Immature natural killer cell (primary cell): ENCODE data around the gene ACOT7. TPM values are rescaled to one million over a fixed set of nuclear protein-coding genes. Genes with fewer than 3 reads are reported as not detected.
A peak's percentile ranks its signal among the peaks of the same experiment; 100 is the strongest.

ENCODE experiments used
- DNase-seq, 3 donors: peaks; one replicate each; pipeline ENCODE4 v3.0.0; 2022; ENCODE audit warnings: mixed read lengths in 1 of 3
- H3K27ac Mint-ChIP-seq, 6 donors: one replicate each; pipeline ENCODE4 v1.8.0; 2020; ENCODE audit warnings: mixed read lengths in 6 of 6, mild to moderate bottlenecking in 5 of 6, inconsistent platforms in 4 of 6, moderate library complexity in 3 of 6
- H3K27me3 Mint-ChIP-seq, 3 donors: one replicate each; pipeline ENCODE4 v1.8.0; 2020 to 2021; ENCODE audit warnings: low read depth in 3 of 3, mild to moderate bottlenecking in 3 of 3, mixed read lengths in 3 of 3, moderate library complexity in 3 of 3, inconsistent platforms in 1 of 3
- H3K36me3 Mint-ChIP-seq, 3 donors: one replicate each; pipeline ENCODE4 v1.8.0; 2020; ENCODE audit warnings: mixed read lengths in 3 of 3, inconsistent platforms in 2 of 3, mild to moderate bottlenecking in 2 of 3
- H3K4me1 Mint-ChIP-seq, 2 donors: one replicate each; pipeline ENCODE4 v1.8.0; 2020; ENCODE audit warnings: inconsistent platforms in 2 of 2, mild to moderate bottlenecking in 2 of 2, mixed read lengths in 2 of 2, moderate library complexity in 1 of 2
- H3K4me3 Mint-ChIP-seq, 5 donors: one replicate each; pipeline ENCODE4 v1.8.0; 2020; ENCODE audit warnings: mild to moderate bottlenecking in 5 of 5, mixed read lengths in 5 of 5, inconsistent platforms in 3 of 5, moderate library complexity in 3 of 5
- H3K9me3 Mint-ChIP-seq, 6 donors: one replicate each; pipeline ENCODE4 v1.8.0; 2020; ENCODE audit warnings: mild to moderate bottlenecking in 6 of 6, mixed read lengths in 6 of 6, inconsistent platforms in 4 of 6, moderate library complexity in 3 of 6
- polyA plus RNA-seq, 3 donors: library from polyadenylated mRNA; unstranded; fragments of 300-500 nt; fragmentation: Illumina TruSeq; gene quantifications; one replicate each; pipeline ENCODE4 v1.2.3, GENCODE V29; 2021

Gene ACOT7
- polyA plus RNA-seq, 3 donors from 2014 or later, result 26.7 to 31.2 (median 28.9) TPM

GRCh38 chr1:6329396-6329795 lies 64.2 kb downstream of the ACOT7 start:
- Mint-ChIP-seq H3K27ac (no peak overlapping the region), H3K4me1 (peaks cover 2 to 6% of the 10 kb centered on the region in 2 donors), H3K4me3 (no peak overlapping the region), H3K36me3 (peaks cover 6 to 7% (median 7%) of the 10 kb centered on the region in 3 donors), H3K27me3 (peaks cover 0 to 5% (median 0%) of the 10 kb centered on the region in 3 donors), H3K9me3 (no peaks in the 10 kb centered on the region)
- DNase-seq, result no peak

- peaks cover 6 to 7% (median 7%) of the 10 kb centered on the region in 3 donors for H3K36me3 Mint-ChIP-seq
- DNase-seq, result no peak
- peaks cover 2 to 6% of the 10 kb centered on the region in 2 donors for H3K4me1 Mint-ChIP-seq
- no peak overlapping the region for H3K4me3 Mint-ChIP-seq
- H3K9me3 Mint-ChIP-seq, result no peaks in the 10 kb centered on the region
- H3K27me3 Mint-ChIP-seq, result peaks cover 0 to 5% (median 0%) of the 10 kb centered on the region in 3 donors
- H3K27ac Mint-ChIP-seq, result no peak overlapping the region
Observed at GRCh38 chr1:6328696-6329095, 64.9 kb downstream of the ACOT7 start.

- H3K36me3 Mint-ChIP-seq, result peaks cover 6 to 7% (median 7%) of the 10 kb centered on the region in 3 donors
- peaks cover 0 to 5% (median 0%) of the 10 kb centered on the region in 3 donors for H3K27me3 Mint-ChIP-seq
- H3K4me3 Mint-ChIP-seq, result no peak overlapping the region
- no peak for DNase-seq
- no peaks in the 10 kb centered on the region for H3K9me3 Mint-ChIP-seq
- H3K27ac Mint-ChIP-seq, result no peak overlapping the region
- H3K4me1 Mint-ChIP-seq, result peaks cover 2 to 6% of the 10 kb centered on the region in 2 donors
Observed at GRCh38 chr1:6328091-6328490, 65.5 kb downstream of the ACOT7 start.

- no peak for DNase-seq
- Mint-ChIP-seq H3K36me3 (peaks cover 6 to 8% (median 7%) of the 10 kb centered on the region in 3 donors), H3K9me3 (no peaks in the 10 kb centered on the region), H3K4me1 (peaks cover 2 to 6% of the 10 kb centered on the region in 2 donors), H3K4me3 (no peak overlapping the region), H3K27me3 (peaks cover 0 to 6% (median 0%) of the 10 kb centered on the region in 3 donors), H3K27ac (peak overlapping the region in 1 of 6 donors; percentile 36)
Observed at GRCh38 chr1:6325482-6325881, 68.1 kb downstream of the ACOT7 start.

GRCh38 chr1:6322161-6322560 lies 71.4 kb downstream of the ACOT7 start:
- H3K27me3 Mint-ChIP-seq, result peaks cover 0 to 9% (median 0%) of the 10 kb centered on the region in 3 donors
- H3K9me3 Mint-ChIP-seq, result no peaks in the 10 kb centered on the region
- H3K4me3 Mint-ChIP-seq, result no peak overlapping the region
- no peak for DNase-seq
- peaks cover 5 to 8% of the 10 kb centered on the region in 2 donors for H3K4me1 Mint-ChIP-seq
- peaks cover 3 to 8% (median 4%) of the 10 kb centered on the region in 3 donors for H3K36me3 Mint-ChIP-seq
- no peak overlapping the region for H3K27ac Mint-ChIP-seq

- Mint-ChIP-seq H3K9me3 (no peaks in the 10 kb centered on the region), H3K27me3 (peaks cover 0 to 7% (median 0%) of the 10 kb centered on the region in 3 donors), H3K27ac (no peak overlapping the region), H3K36me3 (peaks cover 1 to 8% (median 3%) of the 10 kb centered on the region in 3 donors), H3K4me3 (no peak overlapping the region), H3K4me1 (peaks cover 9 to 15% of the 10 kb centered on the region in 2 donors)
- DNase-seq, result no peak
Observed at GRCh38 chr1:6321205-6321604, 72.4 kb downstream of the ACOT7 start.

GRCh38 chr1:6317098-6317760 lies 76.3 kb downstream of the ACOT7 start:
- Mint-ChIP-seq H3K9me3 (no peaks in the 10 kb centered on the region), H3K4me1 (peaks cover 7 to 10% of the 10 kb centered on the region in 2 donors), H3K27me3 (peaks cover 0 to 4% (median 4%) of the 10 kb centered on the region in 3 donors), H3K4me3 (no peak overlapping the region), H3K27ac (peak overlapping the region in 1 of 6 donors; percentile 19), H3K36me3 (peaks cover 0 to 4% (median 0%) of the 10 kb centered on the region in 3 donors)
- no peak for DNase-seq

- Mint-ChIP-seq H3K9me3 (no peaks in the 10 kb centered on the region), H3K4me1 (peaks cover 7 to 10% of the 10 kb centered on the region in 2 donors), H3K36me3 (peaks cover 0 to 4% (median 0%) of the 10 kb centered on the region in 3 donors), H3K27me3 (peaks cover 0 to 4% (median 2%) of the 10 kb centered on the region in 3 donors), H3K4me3 (peak overlapping the region in 1 of 5 donors; percentile 12), H3K27ac (peak overlapping the region in 1 of 6 donors; percentile 19)
- no peak for DNase-seq
Observed at GRCh38 chr1:6316240-6317097, 77.1 kb downstream of the ACOT7 start.

- H3K36me3 Mint-ChIP-seq, result peaks cover 0 to 4% (median 4%) of the 10 kb centered on the region in 3 donors
- H3K27me3 Mint-ChIP-seq, result peaks cover 0 to 4% (median 2%) of the 10 kb centered on the region in 3 donors
- H3K4me1 Mint-ChIP-seq, result peaks cover 7 to 10% of the 10 kb centered on the region in 2 donors
- H3K9me3 Mint-ChIP-seq, result no peaks in the 10 kb centered on the region
- DNase-seq, result no peak
- no peak overlapping the region for H3K4me3 Mint-ChIP-seq
- no peak overlapping the region for H3K27ac Mint-ChIP-seq
Observed at GRCh38 chr1:6314503-6314902, 79.1 kb downstream of the ACOT7 start.

- no peak overlapping the region for H3K4me3 Mint-ChIP-seq
- no peaks in the 10 kb centered on the region for H3K9me3 Mint-ChIP-seq
- peaks cover 7 to 10% of the 10 kb centered on the region in 2 donors for H3K4me1 Mint-ChIP-seq
- peaks cover 0 to 4% (median 0%) of the 10 kb centered on the region in 3 donors for H3K27me3 Mint-ChIP-seq
- peaks cover 0 to 6% (median 4%) of the 10 kb centered on the region in 3 donors for H3K36me3 Mint-ChIP-seq
- no peak for DNase-seq
- peak overlapping the region in 1 of 6 donors; percentile 14 for H3K27ac Mint-ChIP-seq
Observed at GRCh38 chr1:6313393-6314200, 80.0 kb downstream of the ACOT7 start.

GRCh38 chr1:6310116-6310848 lies 83.3 kb downstream of the ACOT7 start:
- Mint-ChIP-seq H3K9me3 (no peaks in the 10 kb centered on the region), H3K27me3 (peaks cover 0 to 4% (median 0%) of the 10 kb centered on the region in 3 donors), H3K4me1 (no peaks in the 10 kb centered on the region), H3K36me3 (peaks cover 0 to 13% (median 5%) of the 10 kb centered on the region in 3 donors), H3K27ac (peak overlapping the region in 3 of 6 donors; percentile 46 to 60 (median 50)), H3K4me3 (no peak overlapping the region)
- no peak for DNase-seq

- Mint-ChIP-seq H3K36me3 (peaks cover 0 to 13% (median 5%) of the 10 kb centered on the region in 3 donors), H3K27ac (peak overlapping the region in 4 of 6 donors; percentile 40 to 60 (median 48)), H3K27me3 (peaks cover 0 to 4% (median 0%) of the 10 kb centered on the region in 3 donors), H3K4me1 (no peaks in the 10 kb centered on the region), H3K4me3 (no peak overlapping the region), H3K9me3 (no peaks in the 10 kb centered on the region)
- no peak for DNase-seq
Observed at GRCh38 chr1:6309564-6309963, 84.0 kb downstream of the ACOT7 start.

- peaks cover 0 to 13% (median 5%) of the 10 kb centered on the region in 3 donors for H3K36me3 Mint-ChIP-seq
- no peak for DNase-seq
- no peaks in the 10 kb centered on the region for H3K27me3 Mint-ChIP-seq
- no peak overlapping the region for H3K4me3 Mint-ChIP-seq
- H3K4me1 Mint-ChIP-seq, result no peaks in the 10 kb centered on the region
- no peaks in the 10 kb centered on the region for H3K9me3 Mint-ChIP-seq
- no peak overlapping the region for H3K27ac Mint-ChIP-seq
Observed at GRCh38 chr1:6308449-6308848, 85.1 kb downstream of the ACOT7 start.
